HEK293 (cell line): ENCODE results near the gene CHI3L1.
A peak's percentile ranks its signal among the peaks of the same experiment; 100 is the strongest.

Experiments
- CTCF ChIA-PET: fragments of 350-600 bp; formaldehyde crosslinking; extraction: SDS; loops from one replicate; lab custom pipeline; 2021; ENCODE audit warnings: antibody characterized with exemption; lab: Yijun Ruan, JAX
- POLR2A ChIA-PET: fragments of 300-600 bp; formaldehyde crosslinking; extraction: SDS; loops from one replicate; lab custom pipeline; 2020; ENCODE audit warnings: antibody characterized with exemption, inconsistent platforms; lab: Yijun Ruan, JAX
- H3K27ac ChIP-seq: fragments of 200-500 bp; sonication (Bioruptor generic); 2 replicates; pipeline ENCODE4 v1.5.1; 2014; ENCODE audit warnings: low read depth, low read length, control low read depth, inconsistent platforms; ENCODE audit errors: extremely low read depth
- H3K36me3 ChIP-seq, 2 experiments: fragments of 200-500 bp in 1 of 2; sonication (Bioruptor generic) in 1 of 2; 1 replicate in 1 of 2; 2 replicates in 1 of 2; pipeline ENCODE4 v1.5.1; 2014 to 2017; ENCODE audit warnings: inconsistent platforms in 2 of 2, low read length in 2 of 2; ENCODE audit not compliant: control insufficient read depth in 2 of 2, insufficient read depth in 1 of 2
- H3K4me1 ChIP-seq: fragments of 200-500 bp; sonication (Bioruptor generic); 2 replicates; pipeline ENCODE4 v1.5.1; 2014; ENCODE audit warnings: mild to moderate bottlenecking, low read length, inconsistent platforms; ENCODE audit not compliant: control insufficient read depth, insufficient read depth
- H3K4me3 ChIP-seq: 2 replicates; pipeline ENCODE4 v1.5.1; 2011; ENCODE audit warnings: low read depth, mild to moderate bottlenecking, control low read depth, low read length, moderate library complexity
- H3K9me3 ChIP-seq: fragments of 200-500 bp; sonication (Bioruptor generic); 2 replicates; pipeline ENCODE4 v1.5.1; 2014; ENCODE audit warnings: low read depth, low read length, inconsistent platforms; ENCODE audit not compliant: control insufficient read depth, insufficient read depth
- BCL6B ChIP-seq: fragments of 450-650 bp; formaldehyde crosslinking; IDR thresholded peaks from 2 replicates; pipeline ENCODE4 v1.5.1; 2017; ENCODE audit warnings: missing biosample characterization, missing genetic modification characterization
- KLF1 ChIP-seq: fragments of 450-650 bp; formaldehyde crosslinking; IDR thresholded peaks from 2 replicates; pipeline ENCODE4 v1.5.1; 2016; ENCODE audit warnings: missing biosample characterization, missing genetic modification characterization
- KLF16 ChIP-seq: fragments of 450-650 bp; formaldehyde crosslinking; IDR thresholded peaks from 2 replicates; pipeline ENCODE4 v1.5.1; 2017; ENCODE audit warnings: missing biosample characterization, missing genetic modification characterization
- OSR2 ChIP-seq: fragments of 450-650 bp; formaldehyde crosslinking; IDR thresholded peaks from 2 replicates; pipeline ENCODE4 v1.5.1; 2016; ENCODE audit warnings: missing biosample characterization, missing genetic modification characterization
- PATZ1 ChIP-seq: fragments of 450-650 bp; formaldehyde crosslinking; IDR thresholded peaks from 2 replicates; pipeline ENCODE4 v1.5.1; 2016; ENCODE audit warnings: missing biosample characterization, missing genetic modification characterization
- SP3 ChIP-seq: fragments of 450-650 bp; formaldehyde crosslinking; IDR thresholded peaks from 2 replicates; pipeline ENCODE4 v1.5.1; 2016; ENCODE audit warnings: missing biosample characterization, missing genetic modification characterization
- ZBTB20 ChIP-seq: fragments of 450-650 bp; formaldehyde crosslinking; IDR thresholded peaks from 2 replicates; pipeline ENCODE4 v1.5.1; 2016; ENCODE audit warnings: missing biosample characterization, missing genetic modification characterization
- ZNF146 ChIP-seq: fragments of 450-650 bp; formaldehyde crosslinking; IDR thresholded peaks from 2 replicates; pipeline ENCODE4 v1.5.1; 2016; ENCODE audit warnings: missing biosample characterization, missing genetic modification characterization
- ZNF473 ChIP-seq: fragments of 450-650 bp; formaldehyde crosslinking; IDR thresholded peaks from 2 replicates; pipeline ENCODE4 v1.5.1; 2017; ENCODE audit warnings: missing biosample characterization, missing genetic modification characterization
- ZNF514 ChIP-seq: fragments of 450-650 bp; formaldehyde crosslinking; IDR thresholded peaks from 2 replicates; pipeline ENCODE4 v1.5.1; 2016; ENCODE audit warnings: missing biosample characterization, missing genetic modification characterization
- ZNF561 ChIP-seq: fragments of 450-650 bp; IDR thresholded peaks from 2 replicates; pipeline ENCODE4 v1.5.1; 2018; ENCODE audit warnings: missing biosample characterization, missing genetic modification characterization, borderline replicate concordance
- ZNF610 ChIP-seq: fragments of 450-650 bp; formaldehyde crosslinking; IDR thresholded peaks from 2 replicates; pipeline ENCODE4 v1.5.1; 2016; ENCODE audit warnings: missing biosample characterization, missing genetic modification characterization, borderline replicate concordance
- TF ChIP-seq, protein P1 (sequence below): fragments of 450-650 bp; formaldehyde crosslinking; IDR thresholded peaks from 2 replicates; pipeline ENCODE4 v1.5.1; 2016; ENCODE audit warnings: missing biosample characterization, missing genetic modification characterization
- TF ChIP-seq, protein P2 (sequence below): fragments of 450-650 bp; formaldehyde crosslinking; IDR thresholded peaks from 2 replicates; pipeline ENCODE4 v1.5.1; 2016; ENCODE audit warnings: missing biosample characterization, missing genetic modification characterization

Gene CHI3L1

GRCh38 chr1:203210988-203211387 lies 24.5 kb upstream of the CHI3L1 start (continued):
- TF ChIP-seq ZNF610 (tag by site-specific recombination), result no peak
- no peak for TF ChIP-seq BCL6B (tag by site-specific recombination)
- TF ChIP-seq ZNF146 (tag by site-specific recombination), result no peak
- TF ChIP-seq, all 188 proteins: peak for 0

DNA sequence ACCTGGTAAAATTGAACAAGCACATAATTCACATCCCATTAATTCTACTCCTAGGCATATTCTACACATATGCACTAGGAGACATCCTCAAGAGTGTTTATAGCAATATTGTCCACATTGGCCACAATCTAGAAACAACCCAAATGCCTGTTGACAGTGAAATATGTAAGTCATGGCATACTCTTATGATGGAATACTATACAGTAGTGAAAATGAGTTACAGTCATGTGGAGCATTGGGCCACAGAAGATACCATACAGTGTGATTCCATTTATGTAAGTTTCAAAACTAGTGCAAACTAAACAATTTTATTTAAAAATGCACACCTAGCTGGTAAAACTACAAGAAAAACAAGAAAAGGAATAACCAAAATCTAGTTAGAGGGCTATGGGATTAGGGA lies 23.8 kb upstream of the CHI3L1 start:
- ChIA-PET POLR2A (no interaction called here), CTCF (interaction anchor here (1.8 to 13.0 kb wide), 3 partner anchors 37 to 171 kb away, joined by 6 to 293 read pairs (median 8); no protein-coding TSS in a partner anchor)
- H3K4me1 ChIP-seq, result no peaks in the 10 kb centered on the region
- TF ChIP-seq SP3 (tag by site-specific recombination), result no peak
- peak; percentile 90 for TF ChIP-seq ZNF146 (tag by site-specific recombination)
- no peaks in the 10 kb centered on the region for H3K9me3 ChIP-seq
- no peak overlapping the region for H3K4me3 ChIP-seq
- H3K36me3 ChIP-seq, result no peaks in the 10 kb centered on the region
- no peak overlapping the region for H3K27ac ChIP-seq

- no peak overlapping the region for H3K4me3 ChIP-seq
- H3K4me1 ChIP-seq, result no peaks in the 10 kb centered on the region
- no peaks in the 10 kb centered on the region for H3K36me3 ChIP-seq
- H3K27ac ChIP-seq, result no peak overlapping the region
- TF ChIP-seq, protein P1, sequence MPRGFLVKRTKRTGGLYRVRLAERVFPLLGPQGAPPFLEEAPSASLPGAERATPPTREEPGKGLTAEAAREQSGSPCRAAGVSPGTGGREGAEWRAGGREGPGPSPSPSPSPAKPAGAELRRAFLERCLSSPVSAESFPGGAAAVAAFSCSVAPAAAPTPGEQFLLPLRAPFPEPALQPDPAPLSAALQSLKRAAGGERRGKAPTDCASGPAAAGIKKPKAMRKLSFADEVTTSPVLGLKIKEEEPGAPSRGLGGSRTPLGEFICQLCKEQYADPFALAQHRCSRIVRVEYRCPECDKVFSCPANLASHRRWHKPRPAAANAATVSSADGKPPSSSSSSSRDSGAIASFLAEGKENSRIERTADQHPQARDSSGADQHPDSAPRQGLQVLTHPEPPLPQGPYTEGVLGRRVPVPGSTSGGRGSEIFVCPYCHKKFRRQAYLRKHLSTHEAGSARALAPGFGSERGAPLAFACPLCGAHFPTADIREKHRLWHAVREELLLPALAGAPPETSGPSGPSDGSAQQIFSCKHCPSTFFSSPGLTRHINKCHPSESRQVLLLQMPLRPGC (tag by site-specific recombination), result no peak
- TF ChIP-seq, protein P2, sequence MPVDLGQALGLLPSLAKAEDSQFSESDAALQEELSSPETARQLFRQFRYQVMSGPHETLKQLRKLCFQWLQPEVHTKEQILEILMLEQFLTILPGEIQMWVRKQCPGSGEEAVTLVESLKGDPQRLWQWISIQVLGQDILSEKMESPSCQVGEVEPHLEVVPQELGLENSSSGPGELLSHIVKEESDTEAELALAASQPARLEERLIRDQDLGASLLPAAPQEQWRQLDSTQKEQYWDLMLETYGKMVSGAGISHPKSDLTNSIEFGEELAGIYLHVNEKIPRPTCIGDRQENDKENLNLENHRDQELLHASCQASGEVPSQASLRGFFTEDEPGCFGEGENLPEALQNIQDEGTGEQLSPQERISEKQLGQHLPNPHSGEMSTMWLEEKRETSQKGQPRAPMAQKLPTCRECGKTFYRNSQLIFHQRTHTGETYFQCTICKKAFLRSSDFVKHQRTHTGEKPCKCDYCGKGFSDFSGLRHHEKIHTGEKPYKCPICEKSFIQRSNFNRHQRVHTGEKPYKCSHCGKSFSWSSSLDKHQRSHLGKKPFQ (tag by site-specific recombination), result no peak
- TF ChIP-seq PATZ1 (tag by site-specific recombination) (no peak), ZNF561 (tag by site-specific recombination) (no peak), OSR2 (tag by site-specific recombination) (no peak), KLF16 (tag by site-specific recombination) (no peak), KLF1 (tag by site-specific recombination) (no peak), ZNF473 (tag by site-specific recombination) (no peak), ZBTB20 (tag by site-specific recombination) (no peak), ZNF514 (tag by site-specific recombination) (no peak)
- TF ChIP-seq, all 188 proteins: peak for 0
- POLR2A ChIA-PET, result no interaction called here
- CTCF ChIA-PET, result interaction anchor here (1.5 to 2.1 kb wide), 3 partner anchors 90 to 168 kb away, joined by 4 to 12 read pairs (median 5); no protein-coding TSS in a partner anchor
- no peaks in the 10 kb centered on the region for H3K9me3 ChIP-seq
Measured at GRCh38 chr1:203208181-203208580, 21.7 kb upstream of the CHI3L1 start.
